H1 (cell line): ENCODE results near the gene NFIC. TPM values are rescaled to one million over a fixed set of nuclear protein-coding genes. Genes with fewer than 3 reads are reported as not detected.

Experiments used
- CTCF ChIA-PET: fragments of 300-600 bp; sonication (Branson Sonifier 250); formaldehyde crosslinking; loops from one replicate; lab custom pipeline; 2021; ENCODE audit not compliant: partially characterized antibody; lab: Charles Lee
- POLR2A ChIA-PET: fragments of 300-600 bp; sonication (Branson Sonifier 250); formaldehyde crosslinking; loops from one replicate; lab custom pipeline; 2021; ENCODE audit warnings: inconsistent platforms; ENCODE audit not compliant: partially characterized antibody; lab: Charles Lee
- DNase-seq, 2 experiments: peaks; one replicate each; pipeline versions ENCODE4 v3.0.0 to v3.0.0-alpha.2; 2010 to 2022; ENCODE audit warnings: low spot score in 2 of 2, low read depth in 1 of 2, mixed read lengths in 1 of 2
- FAIRE-seq: peaks from 2 replicates; lab custom pipeline; 2011; peaks lifted over from hg19 to GRCh38; lab: Jason Lieb, UNC
- H2AFZ ChIP-seq: 2 replicates; pipeline ENCODE4 v1.8.1; 2012; ENCODE audit warnings: low read length, inconsistent platforms
- H2AK5ac ChIP-seq: 2 replicates; pipeline ENCODE4 v1.6.1; 2013; ENCODE audit warnings: low read depth, low read length
- H2BK120ac ChIP-seq: replicated peaks from 2 replicates; pipeline ENCODE3; 2013; ENCODE audit warnings: low read depth, low read length, inconsistent platforms
- H2BK12ac ChIP-seq: 2 replicates; pipeline ENCODE4 v1.6.1; 2013; ENCODE audit warnings: low read depth, low read length
- H2BK15ac ChIP-seq: 2 replicates; pipeline ENCODE4 v1.6.1; 2013; ENCODE audit warnings: low read length
- H2BK20ac ChIP-seq: 2 replicates; pipeline ENCODE4 v1.6.1; 2013; ENCODE audit warnings: low read length
- H2BK5ac ChIP-seq: 2 replicates; pipeline ENCODE4 v1.6.1; 2013; ENCODE audit warnings: low read depth, low read length
- H3K14ac ChIP-seq: 2 replicates; pipeline ENCODE4 v1.6.1; 2013; ENCODE audit warnings: inconsistent platforms; ENCODE audit not compliant: insufficient read length
- H3K18ac ChIP-seq: 2 replicates; pipeline ENCODE4 v1.6.1; 2013; ENCODE audit warnings: low read length; ENCODE audit errors: extremely low read depth
- H3K23ac ChIP-seq: 2 replicates; pipeline ENCODE4 v1.6.1; 2013; ENCODE audit warnings: inconsistent platforms; ENCODE audit not compliant: insufficient read length
- H3K23me2 ChIP-seq: 2 replicates; pipeline ENCODE4 v1.6.1; 2013; ENCODE audit warnings: low read depth, low read length
- H3K27ac ChIP-seq: 2 replicates; pipeline ENCODE4 v1.6.1; 2011; ENCODE audit warnings: low read depth, low read length, inconsistent platforms
- H3K27me3 ChIP-seq, 4 experiments: replicated peaks in 1 of 4; 1 replicate in 1 of 4; 2 replicates in 3 of 4; pipeline versions ENCODE4 v1.6.1 to v1.8.1; 2011 to 2013; ENCODE audit warnings: low read length in 3 of 4, mild to moderate bottlenecking in 3 of 4, inconsistent platforms in 2 of 4, mixed read lengths in 2 of 4, moderate library complexity in 1 of 4; ENCODE audit not compliant: control insufficient read depth in 3 of 4, insufficient read depth in 3 of 4; ENCODE audit errors: extremely low read depth in 1 of 4
- H3K36me3 ChIP-seq, 4 experiments: 2 replicates each; pipeline versions ENCODE4 v1.6.1 to v1.8.1; 2011 to 2013; ENCODE audit warnings: mild to moderate bottlenecking in 4 of 4, low read length in 3 of 4, moderate library complexity in 2 of 4, control low read depth in 1 of 4, inconsistent platforms in 1 of 4; ENCODE audit not compliant: insufficient read depth in 4 of 4, control insufficient read depth in 2 of 4
- H3K4ac ChIP-seq: replicated peaks from 2 replicates; pipeline ENCODE3; 2013; ENCODE audit warnings: low read length, low read depth, mixed read lengths, inconsistent platforms; ENCODE audit not compliant: insufficient read length
- H3K4me1 ChIP-seq, 4 experiments: replicated peaks in 1 of 4; 1 replicate in 1 of 4; 2 replicates in 3 of 4; pipeline versions ENCODE4 v1.6.1 to v1.8.1; 2011 to 2013; ENCODE audit warnings: low read length in 3 of 4, inconsistent platforms in 2 of 4, mixed read lengths in 1 of 4; ENCODE audit not compliant: insufficient read depth in 4 of 4, control insufficient read depth in 3 of 4
- H3K4me2 ChIP-seq, 2 experiments: 2 replicates each; pipeline versions ENCODE4 v1.6.1 to v1.8.1; 2011 to 2013; ENCODE audit warnings: low read depth in 2 of 2, low read length in 2 of 2, control low read depth in 1 of 2, inconsistent platforms in 1 of 2, mild to moderate bottlenecking in 1 of 2; ENCODE audit not compliant: insufficient read depth in 1 of 2
- H3K4me3 ChIP-seq, 4 experiments: fragments of 200-600, 300-600 bp in 1 of 4; sonication (generic), shearing (Covaris generic), sonication (Bioruptor Twin) in 1 of 4; 2 replicates each; pipeline versions ENCODE4 v1.5.1 to v1.8.1; 2011 to 2016; ENCODE audit warnings: low read length in 4 of 4, low read depth in 3 of 4, control low read depth in 2 of 4, inconsistent platforms in 2 of 4, mild to moderate bottlenecking in 2 of 4, mixed read lengths in 1 of 4, moderate library complexity in 1 of 4; ENCODE audit not compliant: insufficient read depth in 2 of 4; ENCODE audit errors: extremely low read depth in 1 of 4
- H3K56ac ChIP-seq: replicated peaks from 2 replicates; pipeline ENCODE3; 2013; ENCODE audit warnings: low read depth, mild to moderate bottlenecking, mixed read lengths, low read length, inconsistent platforms; ENCODE audit not compliant: insufficient read length
- H3K79me1 ChIP-seq: 2 replicates; pipeline ENCODE4 v1.6.1; 2013; ENCODE audit warnings: low read depth, low read length, control low read depth
- H3K79me2 ChIP-seq, 2 experiments: 2 replicates each; pipeline versions ENCODE4 v1.6.1 to v1.8.1; 2012 to 2013; ENCODE audit warnings: low read length in 2 of 2, mild to moderate bottlenecking in 2 of 2, inconsistent platforms in 1 of 2; ENCODE audit not compliant: insufficient read depth in 2 of 2, control insufficient read depth in 1 of 2
- H3K9ac ChIP-seq, 4 experiments: replicated peaks in 1 of 4; 1 replicate in 1 of 4; 2 replicates in 3 of 4; pipeline versions ENCODE4 v1.6.1 to v1.8.1; 2011 to 2013; ENCODE audit warnings: low read depth in 3 of 4, low read length in 3 of 4, control low read depth in 2 of 4, mild to moderate bottlenecking in 2 of 4, moderate library complexity in 2 of 4, inconsistent platforms in 1 of 4; ENCODE audit errors: extremely low read depth in 1 of 4
- H3K9me3 ChIP-seq, 2 experiments: 2 replicates each; pipeline versions ENCODE4 v1.6.1 to v1.8.1; 2012 to 2013; ENCODE audit warnings: mild to moderate bottlenecking in 2 of 2, moderate library complexity in 2 of 2, control low read depth in 1 of 2, inconsistent platforms in 1 of 2, low read depth in 1 of 2, low read length in 1 of 2, mixed read lengths in 1 of 2; ENCODE audit not compliant: insufficient read depth in 2 of 2
- H4K20me1 ChIP-seq, 2 experiments: replicated peaks in 1 of 2; 2 replicates each; pipeline versions ENCODE3 to v1.8.1; 2011 to 2013; ENCODE audit warnings: inconsistent platforms in 2 of 2, low read length in 2 of 2, mild to moderate bottlenecking in 1 of 2; ENCODE audit not compliant: insufficient read depth in 2 of 2, control insufficient read depth in 1 of 2
- H4K5ac ChIP-seq: 2 replicates; pipeline ENCODE4 v1.6.1; 2013; ENCODE audit warnings: low read length, low read depth, mixed read lengths, inconsistent platforms; ENCODE audit not compliant: insufficient read length
- H4K8ac ChIP-seq: 2 replicates; pipeline ENCODE4 v1.8.0; 2013; ENCODE audit warnings: mild to moderate bottlenecking, moderate library complexity, low read length, inconsistent platforms; ENCODE audit not compliant: insufficient read depth; ENCODE audit errors: extremely low read depth
- H4K91ac ChIP-seq: replicated peaks from 2 replicates; pipeline ENCODE3; 2013; ENCODE audit warnings: low read length, mixed read lengths, inconsistent platforms; ENCODE audit not compliant: insufficient read length
- CEBPB ChIP-seq: IDR thresholded peaks from 2 replicates; pipeline ENCODE4 v1.6.1; 2012; ENCODE audit warnings: low read depth, low read length
- PHF8 ChIP-seq: fragments of 200-600 bp; sonication (generic); conservative IDR thresholded peaks from 2 replicates; pipeline ENCODE4 v1.7.1; 2012; ENCODE audit warnings: low read depth, mild to moderate bottlenecking, inconsistent platforms, low read length, moderate library complexity
- RXRA ChIP-seq: IDR thresholded peaks from 2 replicates; pipeline ENCODE4 v1.6.1; 2011; ENCODE audit warnings: low read depth, mild to moderate bottlenecking, low read length, moderate library complexity; ENCODE audit not compliant: insufficient read depth
- SP2 ChIP-seq: IDR thresholded peaks from 2 replicates; pipeline ENCODE4 v1.6.1; 2012; ENCODE audit warnings: mild to moderate bottlenecking, low read length, inconsistent platforms
- SP4 ChIP-seq: IDR thresholded peaks from 2 replicates; pipeline ENCODE4 v1.6.1; 2012; ENCODE audit warnings: low read length, inconsistent platforms
- TBP ChIP-seq: IDR thresholded peaks from 2 replicates; pipeline ENCODE4 v1.6.1; 2011; ENCODE audit warnings: low read depth, low read length, improper control_type of control experiment
- WGBS, 2 experiments: shearing (Covaris generic) in 1 of 2; methylation state at CpG; one replicate each; pipeline versions ENCODE4 v1.1.6 to v1.1.7; 2013 to 2015; ENCODE audit warnings: low lambda C conversion rate in 2 of 2, mixed read lengths in 2 of 2, inconsistent platforms in 1 of 2, low coverage in 1 of 2, missing lambda C conversion rate in 1 of 2; ENCODE audit not compliant: insufficient replicate concordance in 2 of 2, insufficient coverage in 1 of 2, insufficient read length in 1 of 2; ENCODE audit errors: extremely low coverage in 1 of 2, missing lambda C conversion rate in 1 of 2; 5-methylcytosine and 5-hydroxymethylcytosine counted together
- polyA plus RNA-seq, 7 experiments: library from polyadenylated mRNA; depleted of rRNA in 3 of 7; stranded (reverse) in 5 of 7; unstranded in 2 of 7; fragments of >200 nt in 5 of 7; fragments of 200-250 nt in 2 of 7; gene quantifications; 1 replicate in 5 of 7; 2 replicates in 1 of 7; 4 replicates in 1 of 7; pipeline versions ENCODE4 v1.2.1 to v1.2.3, GENCODE V29; 2011 to 2013; ENCODE audit warnings: missing spikeins in 2 of 7, mixed read lengths in 2 of 7
- total RNA-seq: library from RNA; stranded (reverse); fragmentation: NEBNext Ultra II Directional; extraction: Animal tissue kit (Norgen Biotek cat#: 25700); gene quantifications from 2 replicates; pipeline ENCODE4 v1.2.1, GENCODE V29; 2021
- TF ChIP-seq, protein P1 (sequence below): IDR thresholded peaks from 2 replicates; pipeline ENCODE4 v1.6.1; 2011; ENCODE audit warnings: low read depth, mild to moderate bottlenecking, low read length; ENCODE audit not compliant: insufficient read depth

NFIC gene
- total and polyA plus RNA-seq, 2 of the 8 experiments (the other 6 are each of a cell fraction or from before 2014, with no cell fraction given): 0.56 to 3.2 TPM

DNA sequence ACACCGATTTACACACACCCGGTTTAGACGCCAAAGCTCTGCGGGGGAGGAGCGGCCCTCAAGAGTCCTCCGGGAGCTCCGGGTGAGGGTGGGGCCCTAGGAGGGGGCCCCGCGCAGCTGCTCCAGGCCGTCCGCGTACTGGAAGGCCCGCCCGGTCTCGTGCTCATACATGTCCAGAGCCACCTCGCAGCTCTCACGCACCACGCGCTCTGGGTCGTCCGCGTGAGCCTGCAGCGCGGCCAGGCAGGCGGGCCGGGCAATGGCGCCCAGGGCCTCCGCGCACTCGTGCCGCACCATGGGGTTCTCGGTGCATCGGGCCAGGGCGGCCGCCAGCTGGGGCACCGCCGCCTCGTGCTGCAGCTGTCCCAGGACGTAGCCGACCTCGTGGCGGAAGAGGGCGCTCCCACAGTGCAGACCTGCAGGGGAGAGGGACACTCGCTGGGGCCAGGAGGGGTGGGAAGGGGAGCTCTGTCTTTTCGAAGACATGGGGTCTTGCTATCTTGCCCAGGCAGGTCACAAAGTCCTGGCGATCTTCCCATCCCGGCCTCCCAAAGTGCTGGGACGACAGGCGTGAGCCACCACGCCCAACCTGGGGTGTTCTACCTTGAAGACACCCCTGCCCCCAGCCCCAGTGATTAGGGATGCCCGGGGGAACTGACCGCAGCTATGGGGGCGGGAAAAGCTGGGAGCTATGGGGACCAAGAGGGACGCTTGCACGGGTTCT, 125.2 kb downstream of the NFIC start:
- H3K27me3 ChIP-seq: no peaks in the 10 kb centered on the region
- no peak overlapping the region for H2BK15ac ChIP-seq
- no peak overlapping the region for H3K56ac ChIP-seq
- H4K8ac ChIP-seq: no peak overlapping the region; the same call in 1 of the 2 replicates
- H3K4ac ChIP-seq: no peak overlapping the region
- H4K91ac ChIP-seq: no peak overlapping the region
- H2BK120ac ChIP-seq: no peak overlapping the region
- H3K27ac ChIP-seq: no peak overlapping the region
- no peak overlapping the region for H3K9ac ChIP-seq
- H3K14ac ChIP-seq: no peak overlapping the region
- no peak overlapping the region for H4K5ac ChIP-seq
- H3K79me1 ChIP-seq: no peaks in the 10 kb centered on the region; the same call in 1 of the 2 replicates
- WGBS, 2 experiments: 93% methylated on average over 35 of the region's 55 CpGs; no CpG with 5 or more reads in 1 of the 2 experiments
- H2BK12ac ChIP-seq: no peak overlapping the region
- DNase-seq (no peak), FAIRE-seq (no peak)
- ChIA-PET CTCF (interaction anchor here (1.0 to 1.9 kb wide), 6 partner anchors 10 to 189 kb away, joined by 3 to 9 read pairs (median 3); partner anchors contain the start of gene SMIM24), POLR2A (interaction anchor here (1.2 to 7.9 kb wide), 4 partner anchors 10 to 68 kb away, joined by 3 to 58 read pairs (median 4); partner anchors contain the start of gene DOHH)
- H3K18ac ChIP-seq: no peak overlapping the region
- H3K4me2 ChIP-seq: no peak overlapping the region
- no peak overlapping the region for H2BK5ac ChIP-seq
- H2AK5ac ChIP-seq: no peak overlapping the region
- H3K4me3 ChIP-seq: no peak overlapping the region
- H3K4me1 ChIP-seq: no peaks in the 10 kb centered on the region
- peaks cover 4% of the 10 kb centered on the region; the same call in 1 of the 2 replicates for H3K23me2 ChIP-seq
- H3K23ac ChIP-seq: no peak overlapping the region
- no peak for TF ChIP-seq SP4
- no peak for TF ChIP-seq CEBPB
- TF ChIP-seq TBP: no peak
- no peak for TF ChIP-seq RXRA
- no peak for TF ChIP-seq SP2
- no peak for TF ChIP-seq PHF8
- TF ChIP-seq, protein P1, sequence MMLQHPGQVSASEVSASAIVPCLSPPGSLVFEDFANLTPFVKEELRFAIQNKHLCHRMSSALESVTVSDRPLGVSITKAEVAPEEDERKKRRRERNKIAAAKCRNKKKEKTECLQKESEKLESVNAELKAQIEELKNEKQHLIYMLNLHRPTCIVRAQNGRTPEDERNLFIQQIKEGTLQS: no peak
- no peaks in the 10 kb centered on the region for H3K9me3 ChIP-seq
- H2AFZ ChIP-seq: no peak overlapping the region
- H4K20me1 ChIP-seq: peaks cover 0 to 4% of the 10 kb centered on the region in 2 experiments
- H3K79me2 ChIP-seq: no peaks in the 10 kb centered on the region
- peaks cover 2 to 28% (median 14%) of the 10 kb centered on the region in 4 experiments; a peak in 7 of 8 replicates for H3K36me3 ChIP-seq
- H2BK20ac ChIP-seq: no peak overlapping the region
